OCI-LY1 (cell line): Measurements from ENCODE around the gene RPL7A.
"Not testable (repeated sequence)": the region's sequence is repeated elsewhere in the genome, so short reads cannot be mapped to it uniquely, and the experiment has no call there.

ENCODE experiments used
- H2AFZ ChIP-seq: fragments of 200-600 bp; sonication (generic), shearing (Covaris generic); 2 replicates; pipeline ENCODE4 v1.6.0; 2014; ENCODE audit warnings: antibody characterized with exemption, mild to moderate bottlenecking, low read length
- H3F3A ChIP-seq: fragments of 200-600 bp; sonication (generic), shearing (Covaris generic); 2 replicates; pipeline ENCODE4 v1.6.0; 2014; ENCODE audit warnings: mild to moderate bottlenecking, antibody characterized with exemption, low read length, moderate library complexity; ENCODE audit not compliant: insufficient read depth
- H3K27ac ChIP-seq: fragments of 200-600 bp; sonication (generic); 2 replicates; pipeline ENCODE4 v1.5.1; 2014; ENCODE audit warnings: low read length, mixed run types, mild to moderate bottlenecking, low read depth; ENCODE audit not compliant: poor library complexity, severe bottlenecking
- H3K27me3 ChIP-seq: fragments of 200-600 bp; sonication (generic); 2 replicates; pipeline ENCODE4 v1.6.0; 2014; ENCODE audit warnings: antibody characterized with exemption, mild to moderate bottlenecking, low read length, moderate library complexity; ENCODE audit not compliant: insufficient read depth
- H3K36me3 ChIP-seq: fragments of 200-600 bp; sonication (generic); 2 replicates; pipeline ENCODE4 v1.6.1; 2014; ENCODE audit warnings: mild to moderate bottlenecking, antibody characterized with exemption, low read length, moderate library complexity, mixed read lengths; ENCODE audit not compliant: insufficient read depth
- H3K4me1 ChIP-seq: fragments of 200-600 bp; sonication (generic); 2 replicates; pipeline ENCODE4 v1.5.1; 2014; ENCODE audit warnings: mild to moderate bottlenecking, low read length, moderate library complexity; ENCODE audit not compliant: insufficient read depth, severe bottlenecking
- H3K4me2 ChIP-seq: fragments of 200-600 bp; sonication (generic), shearing (Covaris generic); 2 replicates; pipeline ENCODE4 v1.6.1; 2014; ENCODE audit warnings: low read length
- H3K4me3 ChIP-seq: fragments of 200-600 bp; sonication (generic); 2 replicates; pipeline ENCODE4 v1.5.1; 2014; ENCODE audit warnings: low read length, low read depth, mild to moderate bottlenecking, mixed read lengths; ENCODE audit not compliant: poor library complexity, severe bottlenecking
- H3K79me2 ChIP-seq: fragments of 200-600 bp; shearing (Covaris generic); 2 replicates; pipeline ENCODE4 v1.6.1; 2016; ENCODE audit warnings: mixed run types, low read length, mixed read lengths; ENCODE audit not compliant: insufficient read depth
- H3K9ac ChIP-seq: fragments of 200-600 bp; sonication (generic), shearing (Covaris generic); 2 replicates; pipeline ENCODE4 v1.6.1; 2014; ENCODE audit warnings: mild to moderate bottlenecking, low read length, mixed read lengths
- H3K9me2 ChIP-seq: fragments of 200-600 bp; sonication (generic), shearing (Covaris generic); 2 replicates; pipeline ENCODE4 v1.6.1; 2014; ENCODE audit warnings: low read depth, mild to moderate bottlenecking, low read length, mixed read lengths
- H3K9me3 ChIP-seq: fragments of 200-600 bp; shearing (Covaris generic); 2 replicates; pipeline ENCODE4 v1.6.1; 2014; ENCODE audit warnings: low read length, mixed read lengths
- H4K20me1 ChIP-seq: fragments of 200-600 bp; sonication (generic), shearing (Covaris generic); 2 replicates; pipeline ENCODE4 v1.6.0; 2016; ENCODE audit warnings: mild to moderate bottlenecking, low read length; ENCODE audit not compliant: insufficient read depth
- EZH2 ChIP-seq: fragments of 200-600 bp; sonication (generic), shearing (Covaris generic); IDR thresholded peaks from 2 replicates; pipeline ENCODE4 v1.8.0; 2017; ENCODE audit warnings: borderline replicate concordance, mixed run types, mild to moderate bottlenecking, antibody characterized with exemption, low read length, moderate library complexity, mixed read lengths
- TF ChIP-seq, protein P1 (sequence below): fragments of 200-600 bp; sonication (generic), shearing (Covaris generic); IDR thresholded peaks from 2 replicates; pipeline ENCODE4 v1.5.1; 2017; ENCODE audit warnings: mild to moderate bottlenecking, antibody characterized with exemption, low read length, moderate library complexity, mixed read lengths

The RPL7A gene

DNA sequence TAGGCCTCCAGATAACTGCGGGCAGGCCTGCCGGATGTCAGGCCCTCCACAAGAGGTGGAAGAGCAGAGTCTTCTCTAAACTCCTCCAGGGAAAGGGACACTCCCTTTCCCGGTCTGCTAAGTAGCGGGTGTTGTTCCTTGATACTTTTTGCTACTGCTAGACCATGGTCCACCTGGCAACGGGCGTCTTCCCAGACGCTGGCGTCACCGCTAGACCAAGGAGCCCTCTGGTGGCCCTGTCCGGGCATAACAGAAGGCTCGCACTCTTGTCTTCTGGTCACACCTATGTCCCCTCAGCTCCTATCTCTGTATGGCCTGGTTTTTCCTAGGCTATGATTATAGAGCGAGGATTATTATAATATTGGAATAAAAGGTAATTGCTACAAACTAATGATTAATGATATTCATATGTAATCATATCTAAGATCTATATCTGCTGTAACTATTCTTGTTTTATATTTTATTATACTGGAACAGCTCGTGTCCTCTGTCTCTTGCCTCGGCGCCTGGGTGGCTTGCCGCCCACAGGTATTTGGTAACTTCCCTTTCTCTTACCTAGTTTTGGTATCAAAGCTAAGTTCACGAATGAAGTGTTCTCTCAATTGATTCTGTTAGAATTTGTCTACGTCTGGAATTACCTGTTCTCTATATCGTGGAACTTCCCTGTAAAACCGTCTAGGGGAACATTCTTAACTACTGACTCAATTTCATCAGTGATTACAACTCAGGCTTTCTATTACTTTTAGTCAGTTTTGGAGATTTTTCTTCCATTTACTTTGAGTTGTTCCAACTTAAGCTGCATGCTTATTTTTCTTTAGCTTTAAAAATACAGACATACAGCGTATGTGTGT lies 18.5 kb upstream of the RPL7A start:
- H3K79me2 ChIP-seq, H3K27me3 ChIP-seq, H3K4me3 ChIP-seq, H3K4me1 ChIP-seq, H3K27ac ChIP-seq, H3K9me2 ChIP-seq, H3K9me3 ChIP-seq, H4K20me1 ChIP-seq, H3K4me2 ChIP-seq, H3K9ac ChIP-seq, H2AFZ ChIP-seq, H3F3A ChIP-seq: not testable (repeated sequence)
- H3K36me3 ChIP-seq = peaks cover 49% of the 10 kb centered on the region
- TF ChIP-seq, protein P1, sequence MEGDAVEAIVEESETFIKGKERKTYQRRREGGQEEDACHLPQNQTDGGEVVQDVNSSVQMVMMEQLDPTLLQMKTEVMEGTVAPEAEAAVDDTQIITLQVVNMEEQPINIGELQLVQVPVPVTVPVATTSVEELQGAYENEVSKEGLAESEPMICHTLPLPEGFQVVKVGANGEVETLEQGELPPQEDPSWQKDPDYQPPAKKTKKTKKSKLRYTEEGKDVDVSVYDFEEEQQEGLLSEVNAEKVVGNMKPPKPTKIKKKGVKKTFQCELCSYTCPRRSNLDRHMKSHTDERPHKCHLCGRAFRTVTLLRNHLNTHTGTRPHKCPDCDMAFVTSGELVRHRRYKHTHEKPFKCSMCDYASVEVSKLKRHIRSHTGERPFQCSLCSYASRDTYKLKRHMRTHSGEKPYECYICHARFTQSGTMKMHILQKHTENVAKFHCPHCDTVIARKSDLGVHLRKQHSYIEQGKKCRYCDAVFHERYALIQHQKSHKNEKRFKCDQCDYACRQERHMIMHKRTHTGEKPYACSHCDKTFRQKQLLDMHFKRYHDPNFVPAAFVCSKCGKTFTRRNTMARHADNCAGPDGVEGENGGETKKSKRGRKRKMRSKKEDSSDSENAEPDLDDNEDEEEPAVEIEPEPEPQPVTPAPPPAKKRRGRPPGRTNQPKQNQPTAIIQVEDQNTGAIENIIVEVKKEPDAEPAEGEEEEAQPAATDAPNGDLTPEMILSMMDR = peak; percentile 53

DNA sequence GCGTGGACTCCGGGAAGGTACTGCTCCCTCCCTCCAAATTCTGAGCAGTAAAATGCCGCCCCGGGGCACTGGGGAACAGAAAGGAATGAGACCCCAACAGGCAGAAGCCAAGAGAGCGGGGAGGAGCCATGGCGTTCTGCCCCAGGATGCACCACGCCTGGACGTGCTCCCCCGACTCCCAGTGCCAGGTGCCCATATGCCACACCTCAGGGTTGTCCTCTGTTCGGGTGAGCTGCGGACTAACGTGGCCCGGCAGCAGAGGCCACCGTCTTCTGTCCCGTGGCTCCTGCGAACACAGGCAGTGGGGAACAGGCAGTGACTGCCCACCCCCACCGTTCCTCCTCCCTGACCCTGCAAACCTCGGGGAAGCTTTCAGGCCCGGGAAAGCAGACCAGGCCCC lies 16.8 kb upstream of the RPL7A start:
- H3K36me3 ChIP-seq = peaks cover 52% of the 10 kb centered on the region

DNA sequence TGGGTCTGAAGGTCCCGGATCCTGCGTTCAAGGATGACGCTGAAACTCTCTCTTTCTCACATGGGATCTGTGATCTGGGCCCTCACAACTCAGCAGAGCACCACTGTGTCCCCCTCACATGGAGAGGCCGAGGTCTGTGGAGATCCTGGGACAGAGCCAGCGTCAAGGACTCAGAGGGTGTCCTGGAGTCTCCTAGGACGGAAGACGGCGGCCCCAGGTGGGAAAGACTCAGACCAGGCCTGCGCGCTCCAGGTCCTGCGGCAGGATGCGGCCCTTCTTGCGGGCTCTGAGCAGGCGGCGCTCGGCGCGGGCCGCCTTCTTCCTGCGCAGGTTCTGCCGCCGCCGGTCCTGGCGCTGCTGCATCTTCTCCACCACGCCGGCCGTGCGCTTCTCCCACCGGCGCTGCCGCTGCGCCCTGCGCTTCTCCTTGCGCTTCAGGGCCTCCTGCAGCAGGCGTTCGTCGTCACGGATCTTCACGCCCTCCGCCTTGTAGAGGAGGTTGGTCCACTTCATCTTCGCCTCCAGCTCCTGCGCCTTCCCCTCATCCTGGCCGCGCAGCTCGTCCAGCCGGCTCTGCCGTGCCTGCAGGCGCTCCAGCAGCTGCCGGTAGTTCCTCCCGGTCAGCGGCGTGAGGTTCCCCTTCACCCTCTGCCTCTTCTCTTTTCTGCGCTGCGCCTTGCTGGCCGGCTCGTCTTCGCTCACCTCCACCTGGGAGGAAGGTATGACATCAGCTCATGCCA lies 16.2 kb upstream of the RPL7A start:
- 0 out of 2 replicates have a peak, but pooled peaks cover 2% of the 10 kb centered on the region for H3F3A ChIP-seq
- peaks cover 52% of the 10 kb centered on the region for H3K36me3 ChIP-seq
- no peak overlapping the region for H3K27ac ChIP-seq
- H4K20me1 ChIP-seq = no peaks in the 10 kb centered on the region
- no peak overlapping the region for H3K9ac ChIP-seq
- H3K9me2 ChIP-seq = no peaks in the 10 kb centered on the region
- H3K79me2 ChIP-seq = peaks cover 13% of the 10 kb centered on the region
- no peaks in the 10 kb centered on the region for H3K9me3 ChIP-seq
- H3K4me3 ChIP-seq = no peak overlapping the region
- no peaks in the 10 kb centered on the region for H3K27me3 ChIP-seq
- TF ChIP-seq, protein P1 = no peak
- no peak for TF ChIP-seq EZH2
- no peak overlapping the region for H3K4me2 ChIP-seq
- no peak overlapping the region for H2AFZ ChIP-seq
- peaks cover 17% of the 10 kb centered on the region for H3K4me1 ChIP-seq

More for the DNA sequence above, 16.8 kb upstream of the RPL7A start:
- H3K4me2 ChIP-seq = no peak overlapping the region
- no peaks in the 10 kb centered on the region for H3K9me3 ChIP-seq
- no peaks in the 10 kb centered on the region for H3K27me3 ChIP-seq
- no peak overlapping the region for H3K4me3 ChIP-seq
- TF ChIP-seq EZH2 = no peak
- TF ChIP-seq, protein P1 = no peak
- H3K79me2 ChIP-seq = peaks cover 13% of the 10 kb centered on the region
- H3K4me1 ChIP-seq = peaks cover 11% of the 10 kb centered on the region
- H3K27ac ChIP-seq = no peak overlapping the region
- no peak overlapping the region for H2AFZ ChIP-seq
- no peak overlapping the region for H3K9ac ChIP-seq
- no peaks in the 10 kb centered on the region for H3K9me2 ChIP-seq
- H3F3A ChIP-seq = 0 out of 2 replicates have a peak, but pooled peaks cover 2% of the 10 kb centered on the region
- H4K20me1 ChIP-seq = no peaks in the 10 kb centered on the region
